Measurements from ENCODE around the gene CDC40.
"Not testable (repeated sequence)": the region's sequence is repeated elsewhere in the genome, so short reads cannot be mapped to it uniquely, and the experiment has no call there.

The CDC40 gene

GRCh38 chr6:110201151-110201884 is 21.1 kb downstream of the CDC40 start:
- no peak for DNase-seq (ENCODE audit: low read depth, low spot score)

- DNase-seq (ENCODE audit: low read depth, low spot score): no peak
Observed at GRCh38 chr6:110207652-110208051, 27.4 kb downstream of the CDC40 start.

- no peak for DNase-seq (ENCODE audit: low read depth, low spot score)
Observed at GRCh38 chr6:110211753-110212152, 31.5 kb downstream of the CDC40 start.

- no peak for DNase-seq (ENCODE audit: low read depth, low spot score)
Observed at GRCh38 chr6:110214338-110214737, 34.1 kb downstream of the CDC40 start.

- no peak for DNase-seq (ENCODE audit: low read depth, low spot score)
Observed at GRCh38 chr6:110216140-110216539, 35.9 kb downstream of the CDC40 start.

GRCh38 chr6:110217266-110217665 is 37.0 kb downstream of the CDC40 start:
- no peak for DNase-seq (ENCODE audit: low read depth, low spot score)

- no peak for DNase-seq (ENCODE audit: low read depth, low spot score)
Observed at GRCh38 chr6:110221738-110222137, 41.5 kb downstream of the CDC40 start.

GRCh38 chr6:110226261-110226660 is 46.0 kb downstream of the CDC40 start:
- DNase-seq (ENCODE audit: low read depth, low spot score): no peak

GRCh38 chr6:110232450-110232849 is 52.2 kb downstream of the CDC40 start:
- no peak for DNase-seq (ENCODE audit: low read depth, low spot score)

GRCh38 chr6:110233770-110234374 is 53.6 kb downstream of the CDC40 start:
- DNase-seq (ENCODE audit: low read depth, low spot score): no peak

- not testable (repeated sequence) for DNase-seq (ENCODE audit: low read depth, low spot score)
Observed at GRCh38 chr6:110236007-110236406, 55.8 kb downstream of the CDC40 start.

- DNase-seq (ENCODE audit: low read depth, low spot score): no peak
Observed at GRCh38 chr6:110239526-110240274, 59.5 kb downstream of the CDC40 start.

GRCh38 chr6:110244621-110245020 is 64.4 kb downstream of the CDC40 start:
- DNase-seq (ENCODE audit: low read depth, low spot score): not testable (repeated sequence)

GRCh38 chr6:110246378-110246777 is 66.2 kb downstream of the CDC40 start:
- DNase-seq (ENCODE audit: low read depth, low spot score): no peak

- no peak for DNase-seq (ENCODE audit: low read depth, low spot score)
Observed at GRCh38 chr6:110246900-110247546, 66.8 kb downstream of the CDC40 start.

- no peak for DNase-seq (ENCODE audit: low read depth, low spot score)
Observed at GRCh38 chr6:110250058-110250457, 69.8 kb downstream of the CDC40 start.

- no peak for DNase-seq (ENCODE audit: low read depth, low spot score)
Observed at GRCh38 chr6:110250838-110251237, 70.6 kb downstream of the CDC40 start.

GRCh38 chr6:110255211-110255750 is 75.1 kb downstream of the CDC40 start:
- DNase-seq (ENCODE audit: low read depth, low spot score): no peak

- no peak for DNase-seq (ENCODE audit: low read depth, low spot score)
Observed at GRCh38 chr6:110256366-110256765, 76.1 kb downstream of the CDC40 start.

- DNase-seq (ENCODE audit: low read depth, low spot score): no peak
Observed at GRCh38 chr6:110265273-110265672, 85.0 kb downstream of the CDC40 start.

- no peak for DNase-seq (ENCODE audit: low read depth, low spot score)
Observed at GRCh38 chr6:110266996-110267395, 86.8 kb downstream of the CDC40 start.

- no peak for DNase-seq (ENCODE audit: low read depth, low spot score)
Observed at GRCh38 chr6:110269623-110270022, 89.4 kb downstream of the CDC40 start.

Data from smooth muscle cell of the brain vasculature (primary cell).